GM12864 (cell line): ENCODE measurements around the gene ZBTB33.
A peak's percentile ranks its signal among the peaks of the same experiment; 100 is the strongest.

Experiments
- DNase-seq: peaks from one replicate; pipeline ENCODE4 v3.0.0-alpha.2; 2011; ENCODE audit warnings: low read depth
- H3K4me3 ChIP-seq: 2 replicates; pipeline ENCODE4 v1.5.1; 2011; ENCODE audit warnings: mild to moderate bottlenecking, low read depth, low read length, control low read depth
- TF ChIP-seq, protein P1 (sequence below): IDR thresholded peaks from 2 replicates; pipeline ENCODE4 v1.5.1; 2011; ENCODE audit warnings: low read depth, mild to moderate bottlenecking, moderate library complexity, low read length, control low read depth, inconsistent platforms; ENCODE audit errors: missing control alignments

ZBTB33 gene, protein sequence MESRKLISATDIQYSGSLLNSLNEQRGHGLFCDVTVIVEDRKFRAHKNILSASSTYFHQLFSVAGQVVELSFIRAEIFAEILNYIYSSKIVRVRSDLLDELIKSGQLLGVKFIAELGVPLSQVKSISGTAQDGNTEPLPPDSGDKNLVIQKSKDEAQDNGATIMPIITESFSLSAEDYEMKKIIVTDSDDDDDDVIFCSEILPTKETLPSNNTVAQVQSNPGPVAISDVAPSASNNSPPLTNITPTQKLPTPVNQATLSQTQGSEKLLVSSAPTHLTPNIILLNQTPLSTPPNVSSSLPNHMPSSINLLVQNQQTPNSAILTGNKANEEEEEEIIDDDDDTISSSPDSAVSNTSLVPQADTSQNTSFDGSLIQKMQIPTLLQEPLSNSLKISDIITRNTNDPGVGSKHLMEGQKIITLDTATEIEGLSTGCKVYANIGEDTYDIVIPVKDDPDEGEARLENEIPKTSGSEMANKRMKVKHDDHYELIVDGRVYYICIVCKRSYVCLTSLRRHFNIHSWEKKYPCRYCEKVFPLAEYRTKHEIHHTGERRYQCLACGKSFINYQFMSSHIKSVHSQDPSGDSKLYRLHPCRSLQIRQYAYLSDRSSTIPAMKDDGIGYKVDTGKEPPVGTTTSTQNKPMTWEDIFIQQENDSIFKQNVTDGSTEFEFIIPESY

DNA sequence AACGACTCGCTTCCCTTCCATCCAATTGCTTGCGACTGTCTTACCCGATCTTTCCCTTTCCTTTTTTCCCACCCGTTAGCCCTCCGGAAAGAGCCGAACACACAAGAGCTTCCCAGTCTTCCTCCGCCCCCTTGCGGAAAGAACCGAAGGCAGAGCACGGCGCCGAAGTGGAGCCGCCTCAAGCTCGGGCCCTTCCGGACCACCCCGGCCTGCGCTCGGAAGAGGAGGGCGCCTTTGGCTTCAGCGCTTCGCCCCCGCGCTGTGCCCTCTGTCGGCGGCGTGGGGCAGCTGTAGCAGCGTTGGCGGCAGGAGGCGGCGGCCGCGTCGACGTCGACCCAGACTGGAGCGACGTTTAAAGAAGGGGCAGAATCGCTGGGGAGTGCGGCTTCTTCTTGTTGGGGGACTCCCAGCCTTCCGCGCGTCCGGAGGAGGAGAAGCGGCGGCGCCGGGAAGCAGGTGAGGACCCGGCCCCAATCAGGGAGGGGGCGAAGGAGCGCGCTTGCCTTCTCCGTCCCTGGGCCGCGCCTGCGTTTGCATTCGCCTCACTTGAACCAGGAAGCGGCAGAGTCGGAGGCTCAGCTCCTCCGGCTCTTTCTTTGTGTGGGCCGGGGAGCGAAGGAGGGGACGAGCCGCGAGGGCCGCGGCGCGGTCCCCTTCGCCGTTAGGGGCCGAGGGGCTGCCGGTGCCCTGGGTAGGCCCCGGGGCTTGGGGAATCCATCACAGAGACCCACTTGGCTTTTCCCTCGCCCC, at the start of gene ZBTB33:
TSS of gene ZBTB33 (plus strand) at position 291 of the 750 bp plus-strand sequence. CDS start 2,604 bp downstream, outside the sequence.
- DNase-seq, result peak; percentile 77
- H3K4me3 ChIP-seq, result peak within 1 kb of the TSS; percentile 88
- TF ChIP-seq, protein P1, sequence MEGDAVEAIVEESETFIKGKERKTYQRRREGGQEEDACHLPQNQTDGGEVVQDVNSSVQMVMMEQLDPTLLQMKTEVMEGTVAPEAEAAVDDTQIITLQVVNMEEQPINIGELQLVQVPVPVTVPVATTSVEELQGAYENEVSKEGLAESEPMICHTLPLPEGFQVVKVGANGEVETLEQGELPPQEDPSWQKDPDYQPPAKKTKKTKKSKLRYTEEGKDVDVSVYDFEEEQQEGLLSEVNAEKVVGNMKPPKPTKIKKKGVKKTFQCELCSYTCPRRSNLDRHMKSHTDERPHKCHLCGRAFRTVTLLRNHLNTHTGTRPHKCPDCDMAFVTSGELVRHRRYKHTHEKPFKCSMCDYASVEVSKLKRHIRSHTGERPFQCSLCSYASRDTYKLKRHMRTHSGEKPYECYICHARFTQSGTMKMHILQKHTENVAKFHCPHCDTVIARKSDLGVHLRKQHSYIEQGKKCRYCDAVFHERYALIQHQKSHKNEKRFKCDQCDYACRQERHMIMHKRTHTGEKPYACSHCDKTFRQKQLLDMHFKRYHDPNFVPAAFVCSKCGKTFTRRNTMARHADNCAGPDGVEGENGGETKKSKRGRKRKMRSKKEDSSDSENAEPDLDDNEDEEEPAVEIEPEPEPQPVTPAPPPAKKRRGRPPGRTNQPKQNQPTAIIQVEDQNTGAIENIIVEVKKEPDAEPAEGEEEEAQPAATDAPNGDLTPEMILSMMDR, result peak; percentile 50

DNA sequence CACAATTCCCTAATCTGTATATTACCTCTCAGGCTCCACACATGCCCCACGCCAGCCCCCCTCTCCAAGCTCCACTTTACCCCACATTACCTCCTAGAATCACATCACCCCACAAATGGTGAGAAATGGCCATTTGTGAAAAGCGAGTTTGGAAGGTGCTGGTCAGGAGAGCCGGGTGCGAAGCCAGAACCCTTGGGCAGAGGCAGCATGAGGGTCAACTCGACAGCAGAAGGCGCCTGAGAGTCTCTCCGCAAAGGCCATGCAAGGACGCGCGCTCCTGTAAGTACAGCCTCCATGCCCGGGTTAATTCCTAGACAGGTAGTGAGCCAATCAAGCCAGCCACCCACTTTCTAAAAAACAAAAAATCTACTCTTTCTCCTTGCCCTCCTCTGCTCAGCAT, 49.8 kb upstream of the ZBTB33 start:
- DNase-seq, result no peak
- TF ChIP-seq, protein P1, result no peak
- H3K4me3 ChIP-seq, result no peak overlapping the region

DNA sequence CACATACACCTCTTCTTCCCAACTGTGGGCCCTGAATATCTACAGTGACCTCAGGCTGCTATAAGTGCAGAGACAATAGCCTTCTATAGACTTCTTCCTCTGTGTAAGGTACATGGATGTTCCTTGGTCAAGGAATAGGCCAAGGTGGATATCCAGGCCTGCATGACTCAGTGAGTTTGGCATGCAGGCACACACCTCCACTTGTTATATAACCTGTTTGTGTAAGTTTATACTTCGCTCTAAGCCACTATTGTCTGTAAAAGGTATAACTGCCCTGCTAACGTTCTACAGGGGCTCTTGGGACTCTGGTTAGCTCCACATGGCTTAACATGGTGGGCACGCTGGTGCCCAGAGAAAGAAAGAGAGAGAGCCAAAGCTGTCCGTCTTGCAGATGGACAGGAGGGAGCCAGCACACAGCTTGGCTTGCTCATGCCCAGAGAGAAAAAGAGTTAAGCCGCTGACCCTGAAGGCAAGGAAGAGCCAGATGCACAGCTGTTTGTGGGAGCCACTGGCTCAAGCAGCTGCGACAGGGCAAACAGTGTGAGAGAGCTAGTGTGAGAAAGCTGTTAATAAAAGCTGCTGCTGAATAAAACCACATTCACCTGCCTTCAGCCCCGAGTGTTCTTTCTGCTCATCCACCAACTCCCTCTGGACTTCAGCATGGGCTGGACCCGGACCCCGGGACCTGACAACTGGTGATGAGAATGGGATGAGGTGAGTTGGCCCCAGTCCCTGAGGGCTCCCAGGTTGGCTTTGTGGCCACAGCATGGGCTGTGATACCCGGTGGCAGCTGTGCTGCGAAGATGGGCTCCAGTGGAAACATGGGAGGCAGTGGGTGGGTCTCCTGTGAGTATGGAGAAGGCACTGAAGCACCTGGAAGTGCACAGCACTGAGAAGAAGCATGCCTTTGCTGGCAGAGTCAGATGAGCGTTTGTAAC, 44.5 kb upstream of the ZBTB33 start:
- TF ChIP-seq, protein P1, result no peak
- H3K4me3 ChIP-seq, result no peak overlapping the region
- DNase-seq, result no peak

DNA sequence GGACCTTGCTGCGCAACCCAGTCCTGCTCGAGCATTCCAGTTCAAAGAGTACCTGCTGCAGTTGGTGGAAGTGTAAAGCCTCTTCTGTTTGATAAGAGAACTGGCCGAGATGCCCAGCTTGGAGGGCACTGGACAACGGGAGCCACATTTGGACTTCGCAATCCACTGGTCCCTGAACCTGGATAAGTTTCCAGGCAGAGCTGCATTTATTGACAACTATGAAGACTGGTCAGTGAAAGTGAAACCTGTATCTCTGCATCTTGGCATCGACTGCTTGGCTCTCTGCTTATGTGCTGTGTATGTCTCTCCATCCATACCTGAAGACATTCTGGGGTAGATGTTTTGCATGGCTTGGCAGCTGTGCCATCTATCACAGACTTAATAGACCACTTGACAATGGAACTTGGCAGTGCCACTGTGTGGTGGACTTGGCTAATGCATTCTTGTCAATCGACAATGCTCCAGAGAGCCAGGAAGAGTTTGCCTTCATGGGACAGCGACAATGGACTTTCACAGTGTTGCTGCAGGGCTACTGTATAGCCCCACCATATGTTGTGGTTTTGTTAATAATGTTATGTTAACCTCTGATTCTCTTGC, 43.5 kb upstream of the ZBTB33 start:
- DNase-seq, result no peak
- TF ChIP-seq, protein P1, result no peak
- no peak overlapping the region for H3K4me3 ChIP-seq

DNA sequence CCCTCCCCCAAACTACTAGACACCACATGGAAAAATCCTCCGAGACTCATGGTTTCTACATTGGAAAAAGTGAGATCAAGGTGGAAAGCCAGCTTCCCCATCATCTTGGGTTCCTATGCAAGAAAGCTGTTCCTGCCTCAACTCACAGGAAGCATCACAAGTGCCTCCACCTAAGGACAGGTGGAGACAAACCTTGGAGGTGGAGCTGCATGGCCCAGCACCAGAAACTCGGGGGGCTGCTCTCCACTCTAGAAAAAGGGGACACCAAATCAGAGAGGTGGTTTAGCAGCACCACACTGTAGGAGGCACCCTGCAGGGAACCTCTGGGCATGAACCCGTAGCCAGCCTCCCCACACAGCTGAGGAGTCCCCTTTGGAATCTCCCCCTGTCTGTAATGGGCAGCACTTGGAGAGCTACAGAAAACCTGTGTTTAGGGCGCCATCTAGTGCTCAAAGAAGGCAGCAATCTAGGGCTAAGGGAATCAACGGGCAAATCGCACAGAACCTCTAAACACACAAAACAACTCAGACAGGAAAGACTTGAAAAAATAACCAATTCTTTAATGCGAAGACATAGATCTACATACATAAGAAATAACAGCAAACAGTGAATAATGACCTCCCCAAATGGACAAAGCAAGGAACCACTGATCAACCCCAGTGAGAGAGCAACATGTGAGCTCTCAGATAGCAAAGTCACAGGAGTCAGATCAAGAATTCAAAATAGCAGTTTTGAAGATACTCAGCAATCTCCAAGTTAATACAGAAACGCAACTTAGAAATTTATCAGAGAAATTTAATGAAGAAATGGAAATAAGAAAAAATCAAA, 37.0 kb upstream of the ZBTB33 start:
- H3K4me3 ChIP-seq, result no peak overlapping the region
- peak; percentile 16 for DNase-seq
- TF ChIP-seq, protein P1, result peak; percentile 74
